Choroid plexus epithelial cell (primary cell): Measurements from ENCODE around the gene CCDC124.
"Not testable (repeated sequence)": the region's sequence is repeated elsewhere in the genome, so short reads cannot be mapped to it uniquely, and the experiment has no call there.

Experiments
- DNase-seq: peaks from one replicate; pipeline ENCODE4 v3.0.0-alpha.2; 2010; ENCODE audit warnings: low read depth
- H3K4me3 ChIP-seq: 2 replicates; pipeline ENCODE4 v1.5.1; 2011; ENCODE audit warnings: low read depth, mild to moderate bottlenecking, control low read depth, low read length, moderate library complexity
- CTCF ChIP-seq: conservative IDR thresholded peaks from 2 replicates; pipeline ENCODE4 v1.5.1; 2011; ENCODE audit warnings: low read depth, mild to moderate bottlenecking, control low read depth, inconsistent platforms, low read length, moderate library complexity

The CCDC124 gene

GRCh38 chr19:17975032-17975431 is 42.2 kb downstream of the CCDC124 start:
- no peak overlapping the region for H3K4me3 ChIP-seq

GRCh38 chr19:17977021-17977420 is 44.2 kb downstream of the CCDC124 start:
- TF ChIP-seq CTCF = no peak
- DNase-seq = no peak
- H3K4me3 ChIP-seq = no peak overlapping the region

More at GRCh38 chr19:17975032-17975431, 42.2 kb downstream of the CCDC124 start:
- no peak for TF ChIP-seq CTCF
- DNase-seq = no peak

- no peak for TF ChIP-seq CTCF
- H3K4me3 ChIP-seq = no peak overlapping the region
- DNase-seq = no peak
Observed at GRCh38 chr19:17977488-17977887, 44.7 kb downstream of the CCDC124 start.

GRCh38 chr19:17981611-17982010 is 48.8 kb downstream of the CCDC124 start:
- no peak for DNase-seq
- TF ChIP-seq CTCF = no peak
- H3K4me3 ChIP-seq = no peak overlapping the region

GRCh38 chr19:17982430-17982829 is 49.6 kb downstream of the CCDC124 start:
- TF ChIP-seq CTCF = no peak
- H3K4me3 ChIP-seq = no peak overlapping the region
- DNase-seq = no peak

- no peak overlapping the region for H3K4me3 ChIP-seq
- no peak for TF ChIP-seq CTCF
- DNase-seq = no peak
Observed at GRCh38 chr19:17985037-17985818, 52.4 kb downstream of the CCDC124 start.

- not testable (repeated sequence) for H3K4me3 ChIP-seq, DNase-seq
Observed at GRCh38 chr19:17986569-17986968, 53.8 kb downstream of the CCDC124 start.
